ENCODE results near the gene CLIC6.

Gene CLIC6

GRCh38 chr21:34639882-34640788 is 28.7 kb upstream of the CLIC6 start:
- Histone ChIP-seq H3K36me3 (ENCODE audit: control insufficient read depth, insufficient read depth, low read length) (no peaks in the 10 kb centered on the region), H3K9me3 (ENCODE audit: control insufficient read depth, low read length) (no peaks in the 10 kb centered on the region), H3K4me1 (ENCODE audit: control insufficient read depth, insufficient read depth, low read length) (no peaks in the 10 kb centered on the region), H3K27me3 (ENCODE audit: control insufficient read depth, insufficient read depth, low read length) (no peaks in the 10 kb centered on the region), H3K9ac (ENCODE audit: low read length) (no peak overlapping the region), H3K4me3 (ENCODE audit: low read length) (no peak overlapping the region)

GRCh38 chr21:34640858-34641257 is 27.9 kb upstream of the CLIC6 start:
- Histone ChIP-seq H3K36me3 (ENCODE audit: control insufficient read depth, insufficient read depth, low read length) (no peaks in the 10 kb centered on the region), H3K9ac (ENCODE audit: low read length) (no peak overlapping the region), H3K9me3 (ENCODE audit: control insufficient read depth, low read length) (no peaks in the 10 kb centered on the region), H3K4me3 (ENCODE audit: low read length) (no peak overlapping the region), H3K27me3 (ENCODE audit: control insufficient read depth, insufficient read depth, low read length) (no peaks in the 10 kb centered on the region), H3K4me1 (ENCODE audit: control insufficient read depth, insufficient read depth, low read length) (no peaks in the 10 kb centered on the region)

- H3K9me3 ChIP-seq (ENCODE audit: control insufficient read depth, low read length) = no peaks in the 10 kb centered on the region
- H3K27me3 ChIP-seq (ENCODE audit: control insufficient read depth, insufficient read depth, low read length) = no peaks in the 10 kb centered on the region
Observed at GRCh38 chr21:34642211-34643075, 26.4 kb upstream of the CLIC6 start.

GRCh38 chr21:34644825-34645224 is 24.0 kb upstream of the CLIC6 start:
- H3K4me1 ChIP-seq (ENCODE audit: control insufficient read depth, insufficient read depth, low read length) = no peaks in the 10 kb centered on the region
- H3K36me3 ChIP-seq (ENCODE audit: control insufficient read depth, insufficient read depth, low read length) = no peaks in the 10 kb centered on the region
- H3K4me3 ChIP-seq (ENCODE audit: low read length) = no peak overlapping the region
- H3K9me3 ChIP-seq (ENCODE audit: control insufficient read depth, low read length) = no peaks in the 10 kb centered on the region
- H3K9ac ChIP-seq (ENCODE audit: low read length) = no peak overlapping the region
- H3K27me3 ChIP-seq (ENCODE audit: control insufficient read depth, insufficient read depth, low read length) = no peaks in the 10 kb centered on the region

More at GRCh38 chr21:34642211-34643075, 26.4 kb upstream of the CLIC6 start:
- no peak overlapping the region for H3K4me3 ChIP-seq (ENCODE audit: low read length)
- H3K4me1 ChIP-seq (ENCODE audit: control insufficient read depth, insufficient read depth, low read length) = no peaks in the 10 kb centered on the region
- no peak overlapping the region for H3K9ac ChIP-seq (ENCODE audit: low read length)
- no peaks in the 10 kb centered on the region for H3K36me3 ChIP-seq (ENCODE audit: control insufficient read depth, insufficient read depth, low read length)

- Histone ChIP-seq H3K9ac (ENCODE audit: low read length) (no peak overlapping the region), H3K27me3 (ENCODE audit: control insufficient read depth, insufficient read depth, low read length) (no peaks in the 10 kb centered on the region), H3K9me3 (ENCODE audit: control insufficient read depth, low read length) (no peaks in the 10 kb centered on the region), H3K36me3 (ENCODE audit: control insufficient read depth, insufficient read depth, low read length) (no peaks in the 10 kb centered on the region), H3K4me1 (ENCODE audit: control insufficient read depth, insufficient read depth, low read length) (no peaks in the 10 kb centered on the region), H3K4me3 (ENCODE audit: low read length) (no peak overlapping the region)
Observed at GRCh38 chr21:34647555-34647954, 21.2 kb upstream of the CLIC6 start.

GRCh38 chr21:34648739-34649297 is 20.0 kb upstream of the CLIC6 start:
- Histone ChIP-seq H3K9me3 (ENCODE audit: control insufficient read depth, low read length) (no peaks in the 10 kb centered on the region), H3K9ac (ENCODE audit: low read length) (no peak overlapping the region), H3K4me3 (ENCODE audit: low read length) (no peak overlapping the region), H3K27me3 (ENCODE audit: control insufficient read depth, insufficient read depth, low read length) (no peaks in the 10 kb centered on the region), H3K36me3 (ENCODE audit: control insufficient read depth, insufficient read depth, low read length) (no peaks in the 10 kb centered on the region), H3K4me1 (ENCODE audit: control insufficient read depth, insufficient read depth, low read length) (no peaks in the 10 kb centered on the region)

GRCh38 chr21:34649400-34649799 is 19.4 kb upstream of the CLIC6 start:
- H3K9me3 ChIP-seq (ENCODE audit: control insufficient read depth, low read length) = no peaks in the 10 kb centered on the region
- no peaks in the 10 kb centered on the region for H3K4me1 ChIP-seq (ENCODE audit: control insufficient read depth, insufficient read depth, low read length)
- no peak overlapping the region for H3K4me3 ChIP-seq (ENCODE audit: low read length)
- no peak overlapping the region for H3K9ac ChIP-seq (ENCODE audit: low read length)
- no peaks in the 10 kb centered on the region for H3K36me3 ChIP-seq (ENCODE audit: control insufficient read depth, insufficient read depth, low read length)
- H3K27me3 ChIP-seq (ENCODE audit: control insufficient read depth, insufficient read depth, low read length) = no peaks in the 10 kb centered on the region

GRCh38 chr21:34650861-34651431 is 17.8 kb upstream of the CLIC6 start:
- H3K27me3 ChIP-seq (ENCODE audit: control insufficient read depth, insufficient read depth, low read length) = no peaks in the 10 kb centered on the region
- no peaks in the 10 kb centered on the region for H3K9me3 ChIP-seq (ENCODE audit: control insufficient read depth, low read length)
- H3K36me3 ChIP-seq (ENCODE audit: control insufficient read depth, insufficient read depth, low read length) = no peaks in the 10 kb centered on the region
- H3K9ac ChIP-seq (ENCODE audit: low read length) = no peak overlapping the region
- no peaks in the 10 kb centered on the region for H3K4me1 ChIP-seq (ENCODE audit: control insufficient read depth, insufficient read depth, low read length)
- no peak overlapping the region for H3K4me3 ChIP-seq (ENCODE audit: low read length)

GRCh38 chr21:34651642-34652041 is 17.2 kb upstream of the CLIC6 start:
- Histone ChIP-seq H3K36me3 (ENCODE audit: control insufficient read depth, insufficient read depth, low read length) (no peaks in the 10 kb centered on the region), H3K4me3 (ENCODE audit: low read length) (no peak overlapping the region), H3K27me3 (ENCODE audit: control insufficient read depth, insufficient read depth, low read length) (no peaks in the 10 kb centered on the region), H3K9me3 (ENCODE audit: control insufficient read depth, low read length) (no peaks in the 10 kb centered on the region), H3K4me1 (ENCODE audit: control insufficient read depth, insufficient read depth, low read length) (no peaks in the 10 kb centered on the region), H3K9ac (ENCODE audit: low read length) (no peak overlapping the region)

- no peak overlapping the region for H3K4me3 ChIP-seq (ENCODE audit: low read length)
- H3K36me3 ChIP-seq (ENCODE audit: control insufficient read depth, insufficient read depth, low read length) = no peaks in the 10 kb centered on the region
- no peak overlapping the region for H3K9ac ChIP-seq (ENCODE audit: low read length)
- no peaks in the 10 kb centered on the region for H3K27me3 ChIP-seq (ENCODE audit: control insufficient read depth, insufficient read depth, low read length)
- H3K4me1 ChIP-seq (ENCODE audit: control insufficient read depth, insufficient read depth, low read length) = no peaks in the 10 kb centered on the region
- H3K9me3 ChIP-seq (ENCODE audit: control insufficient read depth, low read length) = no peaks in the 10 kb centered on the region
Observed at GRCh38 chr21:34653522-34653921, 15.3 kb upstream of the CLIC6 start.

GRCh38 chr21:34661848-34662247 is 6.9 kb upstream of the CLIC6 start:
- Histone ChIP-seq H3K4me1 (ENCODE audit: control insufficient read depth, insufficient read depth, low read length) (no peaks in the 10 kb centered on the region), H3K4me3 (ENCODE audit: low read length) (no peak overlapping the region), H3K9me3 (ENCODE audit: control insufficient read depth, low read length) (no peaks in the 10 kb centered on the region), H3K9ac (ENCODE audit: low read length) (no peak overlapping the region), H3K27me3 (ENCODE audit: control insufficient read depth, insufficient read depth, low read length) (no peaks in the 10 kb centered on the region), H3K36me3 (ENCODE audit: control insufficient read depth, insufficient read depth, low read length) (no peaks in the 10 kb centered on the region)
